ENCODE measurements around the gene CLEC4D.
"Not testable (repeated sequence)": the region's sequence is repeated elsewhere in the genome, so short reads cannot be mapped to it uniquely, and the experiment has no call there.

The CLEC4D gene

GRCh38 chr12:8513256-8513655 is at the start of gene CLEC4D:
Gene CLEC4D, plus strand, starts transcription at chr12:8513503. Its CDS starts 230 bp downstream, at chr12:8513733.
- H3K27ac ChIP-seq (ENCODE audit: low read depth in 2 of 2, low read length in 2 of 2) = no peak within 1 kb of the TSS

GRCh38 chr12:8465301-8465996 is 47.9 kb upstream of the CLEC4D start:
- no peaks in the 10 kb centered on the region for H3K27me3 ChIP-seq (ENCODE audit: control insufficient read depth in 2 of 2, insufficient read depth in 2 of 2, low read length in 2 of 2)
- no peak overlapping the region for H3K9ac ChIP-seq (ENCODE audit: low read depth in 1 of 2, low read length in 2 of 2)
- H3K4me3 ChIP-seq (ENCODE audit: low read length in 2 of 2) = no peak overlapping the region
- no peaks in the 10 kb centered on the region for H3K4me1 ChIP-seq (ENCODE audit: control insufficient read depth in 2 of 2, insufficient read depth in 2 of 2, low read length in 2 of 2)
- H3K27ac ChIP-seq (ENCODE audit: low read depth in 2 of 2, low read length in 2 of 2) = no peak overlapping the region
- H3K36me3 ChIP-seq (ENCODE audit: control insufficient read depth in 2 of 2, insufficient read depth in 2 of 2, low read length in 2 of 2) = no peaks in the 10 kb centered on the region
- H3K9me3 ChIP-seq (ENCODE audit: control insufficient read depth in 2 of 2, low read length in 2 of 2) = no peaks in the 10 kb centered on the region

More at GRCh38 chr12:8513256-8513655, at the start of gene CLEC4D:
- no peaks in the 10 kb centered on the region for H3K9me3 ChIP-seq (ENCODE audit: control insufficient read depth in 2 of 2, low read length in 2 of 2)
- H3K9ac ChIP-seq (ENCODE audit: low read depth in 1 of 2, low read length in 2 of 2) = no peak within 1 kb of the TSS
- no peaks in the 10 kb centered on the region for H3K4me1 ChIP-seq (ENCODE audit: control insufficient read depth in 2 of 2, insufficient read depth in 2 of 2, low read length in 2 of 2)
- H3K36me3 ChIP-seq (ENCODE audit: control insufficient read depth in 2 of 2, insufficient read depth in 2 of 2, low read length in 2 of 2) = no peaks in the 10 kb centered on the region
- no peaks in the 10 kb centered on the region for H3K27me3 ChIP-seq (ENCODE audit: control insufficient read depth in 2 of 2, insufficient read depth in 2 of 2, low read length in 2 of 2)
- H3K4me3 ChIP-seq (ENCODE audit: low read length in 2 of 2) = no peak within 1 kb of the TSS

- Histone ChIP-seq H3K36me3 (ENCODE audit: control insufficient read depth in 2 of 2, insufficient read depth in 2 of 2, low read length in 2 of 2) (no peaks in the 10 kb centered on the region), H3K4me1 (ENCODE audit: control insufficient read depth in 2 of 2, insufficient read depth in 2 of 2, low read length in 2 of 2) (no peaks in the 10 kb centered on the region), H3K27ac (ENCODE audit: low read depth in 2 of 2, low read length in 2 of 2) (no peak overlapping the region), H3K4me3 (ENCODE audit: low read length in 2 of 2) (no peak overlapping the region), H3K9me3 (ENCODE audit: control insufficient read depth in 2 of 2, low read length in 2 of 2) (no peaks in the 10 kb centered on the region), H3K27me3 (ENCODE audit: control insufficient read depth in 2 of 2, insufficient read depth in 2 of 2, low read length in 2 of 2) (no peaks in the 10 kb centered on the region), H3K9ac (ENCODE audit: low read depth in 1 of 2, low read length in 2 of 2) (no peak overlapping the region)
These were observed 47.1 kb upstream of the CLEC4D start for GRCh38 chr12:8466241-8466640.

GRCh38 chr12:8471090-8471489 is 42.2 kb upstream of the CLEC4D start:
- Histone ChIP-seq H3K9ac (ENCODE audit: low read depth in 1 of 2, low read length in 2 of 2) (no peak overlapping the region), H3K36me3 (ENCODE audit: control insufficient read depth in 2 of 2, insufficient read depth in 2 of 2, low read length in 2 of 2) (no peaks in the 10 kb centered on the region), H3K27me3 (ENCODE audit: control insufficient read depth in 2 of 2, insufficient read depth in 2 of 2, low read length in 2 of 2) (no peaks in the 10 kb centered on the region), H3K27ac (ENCODE audit: low read depth in 2 of 2, low read length in 2 of 2) (no peak overlapping the region), H3K4me1 (ENCODE audit: control insufficient read depth in 2 of 2, insufficient read depth in 2 of 2, low read length in 2 of 2) (no peaks in the 10 kb centered on the region), H3K4me3 (ENCODE audit: low read length in 2 of 2) (no peak overlapping the region), H3K9me3 (ENCODE audit: control insufficient read depth in 2 of 2, low read length in 2 of 2) (no peaks in the 10 kb centered on the region)

- Histone ChIP-seq H3K9ac (ENCODE audit: low read depth in 1 of 2, low read length in 2 of 2) (no peak overlapping the region), H3K9me3 (ENCODE audit: control insufficient read depth in 2 of 2, low read length in 2 of 2) (no peaks in the 10 kb centered on the region), H3K36me3 (ENCODE audit: control insufficient read depth in 2 of 2, insufficient read depth in 2 of 2, low read length in 2 of 2) (no peaks in the 10 kb centered on the region), H3K27ac (ENCODE audit: low read depth in 2 of 2, low read length in 2 of 2) (no peak overlapping the region), H3K4me1 (ENCODE audit: control insufficient read depth in 2 of 2, insufficient read depth in 2 of 2, low read length in 2 of 2) (no peaks in the 10 kb centered on the region), H3K27me3 (ENCODE audit: control insufficient read depth in 2 of 2, insufficient read depth in 2 of 2, low read length in 2 of 2) (no peaks in the 10 kb centered on the region), H3K4me3 (ENCODE audit: low read length in 2 of 2) (no peak overlapping the region)
These were observed 37.6 kb upstream of the CLEC4D start for GRCh38 chr12:8475508-8476203.

- no peak overlapping the region for H3K27ac ChIP-seq (ENCODE audit: low read depth in 2 of 2, low read length in 2 of 2)
- H3K4me1 ChIP-seq (ENCODE audit: control insufficient read depth in 2 of 2, insufficient read depth in 2 of 2, low read length in 2 of 2) = no peaks in the 10 kb centered on the region
- no peaks in the 10 kb centered on the region for H3K36me3 ChIP-seq (ENCODE audit: control insufficient read depth in 2 of 2, insufficient read depth in 2 of 2, low read length in 2 of 2)
- H3K9ac ChIP-seq (ENCODE audit: low read depth in 1 of 2, low read length in 2 of 2) = no peak overlapping the region
- no peaks in the 10 kb centered on the region for H3K27me3 ChIP-seq (ENCODE audit: control insufficient read depth in 2 of 2, insufficient read depth in 2 of 2, low read length in 2 of 2)
- no peak overlapping the region for H3K4me3 ChIP-seq (ENCODE audit: low read length in 2 of 2)
- no peaks in the 10 kb centered on the region for H3K9me3 ChIP-seq (ENCODE audit: control insufficient read depth in 2 of 2, low read length in 2 of 2)
These were observed 30.7 kb upstream of the CLEC4D start for GRCh38 chr12:8482571-8483061.

- Histone ChIP-seq H3K27me3 (ENCODE audit: control insufficient read depth in 2 of 2, insufficient read depth in 2 of 2, low read length in 2 of 2) (no peaks in the 10 kb centered on the region), H3K9ac (ENCODE audit: low read depth in 1 of 2, low read length in 2 of 2) (no peak overlapping the region), H3K9me3 (ENCODE audit: control insufficient read depth in 2 of 2, low read length in 2 of 2) (no peaks in the 10 kb centered on the region), H3K36me3 (ENCODE audit: control insufficient read depth in 2 of 2, insufficient read depth in 2 of 2, low read length in 2 of 2) (no peaks in the 10 kb centered on the region), H3K4me1 (ENCODE audit: control insufficient read depth in 2 of 2, insufficient read depth in 2 of 2, low read length in 2 of 2) (no peaks in the 10 kb centered on the region), H3K27ac (ENCODE audit: low read depth in 2 of 2, low read length in 2 of 2) (no peak overlapping the region), H3K4me3 (ENCODE audit: low read length in 2 of 2) (no peak overlapping the region)
These were observed 30.2 kb upstream of the CLEC4D start for GRCh38 chr12:8483079-8483478.

GRCh38 chr12:8491646-8492530 is 21.4 kb upstream of the CLEC4D start:
- Histone ChIP-seq H3K4me3 (ENCODE audit: low read length in 2 of 2) (no peak overlapping the region), H3K4me1 (ENCODE audit: control insufficient read depth in 2 of 2, insufficient read depth in 2 of 2, low read length in 2 of 2) (no peaks in the 10 kb centered on the region), H3K36me3 (ENCODE audit: control insufficient read depth in 2 of 2, insufficient read depth in 2 of 2, low read length in 2 of 2) (no peaks in the 10 kb centered on the region), H3K27me3 (ENCODE audit: control insufficient read depth in 2 of 2, insufficient read depth in 2 of 2, low read length in 2 of 2) (no peaks in the 10 kb centered on the region), H3K27ac (ENCODE audit: low read depth in 2 of 2, low read length in 2 of 2) (no peak overlapping the region), H3K9me3 (ENCODE audit: control insufficient read depth in 2 of 2, low read length in 2 of 2) (no peaks in the 10 kb centered on the region), H3K9ac (ENCODE audit: low read depth in 1 of 2, low read length in 2 of 2) (no peak overlapping the region)

- Histone ChIP-seq H3K9me3 (ENCODE audit: control insufficient read depth in 2 of 2, low read length in 2 of 2) (no peaks in the 10 kb centered on the region), H3K4me3 (ENCODE audit: low read length in 2 of 2) (no peak overlapping the region), H3K4me1 (ENCODE audit: control insufficient read depth in 2 of 2, insufficient read depth in 2 of 2, low read length in 2 of 2) (no peaks in the 10 kb centered on the region), H3K27ac (ENCODE audit: low read depth in 2 of 2, low read length in 2 of 2) (no peak overlapping the region), H3K36me3 (ENCODE audit: control insufficient read depth in 2 of 2, insufficient read depth in 2 of 2, low read length in 2 of 2) (no peaks in the 10 kb centered on the region), H3K27me3 (ENCODE audit: control insufficient read depth in 2 of 2, insufficient read depth in 2 of 2, low read length in 2 of 2) (no peaks in the 10 kb centered on the region), H3K9ac (ENCODE audit: low read depth in 1 of 2, low read length in 2 of 2) (no peak overlapping the region)
These were observed 20.2 kb upstream of the CLEC4D start for GRCh38 chr12:8493084-8493483.

- H3K36me3 ChIP-seq (ENCODE audit: control insufficient read depth in 2 of 2, insufficient read depth in 2 of 2, low read length in 2 of 2); H3K27me3 ChIP-seq (ENCODE audit: control insufficient read depth in 2 of 2, insufficient read depth in 2 of 2, low read length in 2 of 2); H3K4me3 ChIP-seq (ENCODE audit: low read length in 2 of 2); H3K4me1 ChIP-seq (ENCODE audit: control insufficient read depth in 2 of 2, insufficient read depth in 2 of 2, low read length in 2 of 2); H3K9me3 ChIP-seq (ENCODE audit: control insufficient read depth in 2 of 2, low read length in 2 of 2); H3K27ac ChIP-seq (ENCODE audit: low read depth in 2 of 2, low read length in 2 of 2); H3K9ac ChIP-seq (ENCODE audit: low read depth in 1 of 2, low read length in 2 of 2): not testable (repeated sequence)
These were observed 17.6 kb upstream of the CLEC4D start for GRCh38 chr12:8495671-8496070.
